ENCODE results near the gene C14orf180. TPM values are rescaled to one million over a fixed set of nuclear protein-coding genes. Genes with fewer than 3 reads are reported as not detected.

C14orf180 gene
- total and polyA plus RNA-seq, 2 of the 8 experiments (the other 6 are each of a cell fraction or from before 2014, with no cell fraction given) = not detected

DNA sequence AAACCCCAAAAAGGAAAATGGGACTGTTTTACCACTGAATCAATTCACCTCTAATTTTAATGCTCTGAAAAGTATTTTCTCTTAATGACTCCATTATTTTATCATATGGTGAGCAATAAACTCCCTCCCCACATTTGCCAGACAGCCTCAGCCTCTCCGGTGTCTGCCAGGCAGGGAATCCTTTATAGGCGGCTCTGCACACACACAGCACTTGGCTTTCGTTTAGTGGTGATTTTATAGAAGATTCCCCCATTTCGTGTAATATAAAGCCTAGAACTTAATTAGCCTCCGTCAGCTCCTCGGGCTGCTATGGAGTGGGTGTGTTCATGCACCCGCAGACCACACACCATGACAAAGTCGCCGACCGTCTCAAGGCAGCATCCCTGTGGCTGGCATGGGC, 10.1 kb upstream of the C14orf180 start:
- CTCF ChIA-PET (ENCODE audit: partially characterized antibody) = interaction anchor here (0.6 to 2.0 kb wide), 3 partner anchors 12 to 71 kb away, joined by 3 to 8 read pairs (median 3); no protein-coding TSS in a partner anchor
- TF ChIP-seq SP4 (IDR thresholded peaks at IDR 0.05; ENCODE audit: low read length) (no peak), YY1 (IDR thresholded peaks at IDR 0.05; ENCODE audit: low read depth, low read length) (no peak), GABPA (IDR thresholded peaks at IDR 0.05; ENCODE audit: borderline replicate concordance, insufficient read depth, low read length) (no peak), GTF2F1 (IDR thresholded peaks at IDR 0.05; ENCODE audit: borderline replicate concordance, low read depth, low read length) (no peak), CHD1 (IDR thresholded peaks at IDR 0.05; ENCODE audit: low read depth, low read length) (no peak), JUND (IDR thresholded peaks at IDR 0.05; ENCODE audit: low read length) (no peak), CREB1 (IDR thresholded peaks at IDR 0.05) (no peak), TAF7 (optimal IDR thresholded peaks at IDR 0.05; ENCODE audit: borderline replicate concordance, low read depth, low read length) (no peak), EZH2 (IDR thresholded peaks at IDR 0.05; ENCODE audit: low read depth, low read length, severe bottlenecking) (no peak), CEBPB (IDR thresholded peaks at IDR 0.05; ENCODE audit: low read depth, low read length) (no peak), MAFK (IDR thresholded peaks at IDR 0.05; ENCODE audit: low read depth, low read length) (no peak)

More for the DNA sequence above, 10.1 kb upstream of the C14orf180 start:
- H3K56ac ChIP-seq (replicated peaks; ENCODE audit: insufficient read length, low read depth, low read length) = no peak overlapping the region
- H2AFZ ChIP-seq (ENCODE audit: low read length) = no peak overlapping the region
- no peak overlapping the region for H2BK5ac ChIP-seq (ENCODE audit: low read depth, low read length)
- no peaks in the 10 kb centered on the region for H3K9me3 ChIP-seq (ENCODE audit: insufficient read depth in 2 of 2, low read depth in 1 of 2, low read length in 1 of 2)
- no peaks in the 10 kb centered on the region for H3K27me3 ChIP-seq (replicated peaks in 1 of 4; ENCODE audit: control insufficient read depth in 3 of 4, extremely low read depth in 1 of 4, insufficient read depth in 3 of 4, low read length in 3 of 4)
- no peak for DNase-seq (ENCODE audit: low read depth in 1 of 2, low spot score in 2 of 2)
- no peaks in the 10 kb centered on the region for H3K79me2 ChIP-seq (ENCODE audit: control insufficient read depth in 1 of 2, insufficient read depth in 2 of 2, low read length in 2 of 2)
- H3K4me3 ChIP-seq (ENCODE audit: extremely low read depth in 1 of 4, insufficient read depth in 2 of 4, low read depth in 3 of 4, low read length in 4 of 4) = no peak overlapping the region
- peaks cover 0 to 1% of the 10 kb centered on the region in 2 experiments for H4K20me1 ChIP-seq (replicated peaks in 1 of 2; ENCODE audit: control insufficient read depth in 1 of 2, insufficient read depth in 2 of 2, low read length in 2 of 2)
- no peak overlapping the region for H3K4ac ChIP-seq (replicated peaks; ENCODE audit: insufficient read length, low read depth, low read length)
- no peak overlapping the region for H2BK120ac ChIP-seq (replicated peaks; ENCODE audit: low read depth, low read length)
- no peak overlapping the region for H3K4me2 ChIP-seq (ENCODE audit: insufficient read depth in 1 of 2, low read depth in 2 of 2, low read length in 2 of 2)
- no peak overlapping the region for H3K14ac ChIP-seq (ENCODE audit: insufficient read length)
- no peak overlapping the region for H3K18ac ChIP-seq (ENCODE audit: extremely low read depth, low read length)
- H4K5ac ChIP-seq (ENCODE audit: insufficient read length, low read depth, low read length) = no peak overlapping the region
- no peak overlapping the region for H4K8ac ChIP-seq (ENCODE audit: extremely low read depth, insufficient read depth, low read length)
- POLR2A ChIA-PET (ENCODE audit: partially characterized antibody) = no interaction called here
- FAIRE-seq = no peak
- no peaks in the 10 kb centered on the region for H3K23me2 ChIP-seq (ENCODE audit: low read depth, low read length)
- no peak overlapping the region for H4K91ac ChIP-seq (replicated peaks; ENCODE audit: insufficient read length, low read length)
- no peak overlapping the region for H2BK20ac ChIP-seq (ENCODE audit: low read length)
- WGBS, 2 experiments (ENCODE audit: extremely low coverage in 1 of 2, insufficient coverage in 1 of 2, insufficient read length in 1 of 2, insufficient replicate concordance in 2 of 2, low coverage in 1 of 2, low lambda C conversion rate in 2 of 2, missing lambda C conversion rate in 1 of 2) = 87% methylated on average over 10 of the region's 10 CpGs; no CpG with 5 or more reads in 1 of the 2 experiments
- no peaks in the 10 kb centered on the region; a peak in 1 of 7 replicates for H3K4me1 ChIP-seq (replicated peaks in 1 of 4; ENCODE audit: control insufficient read depth in 3 of 4, insufficient read depth in 4 of 4, low read length in 3 of 4)
- H3K9ac ChIP-seq (replicated peaks in 1 of 4; ENCODE audit: extremely low read depth in 1 of 4, low read depth in 3 of 4, low read length in 3 of 4) = no peak overlapping the region
- no peaks in the 10 kb centered on the region for H3K79me1 ChIP-seq (ENCODE audit: low read depth, low read length)
- H2AK5ac ChIP-seq (ENCODE audit: low read depth, low read length) = no peak overlapping the region
- H3K36me3 ChIP-seq (ENCODE audit: control insufficient read depth in 2 of 4, insufficient read depth in 4 of 4, low read length in 3 of 4) = no peaks in the 10 kb centered on the region
- no peak overlapping the region for H2BK15ac ChIP-seq (ENCODE audit: low read length)
- H3K23ac ChIP-seq (ENCODE audit: insufficient read length) = no peak overlapping the region
- H2BK12ac ChIP-seq (ENCODE audit: low read depth, low read length) = no peak overlapping the region
- H3K27ac ChIP-seq (ENCODE audit: low read depth, low read length) = no peak overlapping the region
